ENCODE results near the gene MYPN. TPM values are rescaled to one million over a fixed set of nuclear protein-coding genes. Genes with fewer than 3 reads are reported as not detected.
A peak's percentile ranks its signal among the peaks of the same experiment; 100 is the strongest.
"Not testable (repeated sequence)": the region's sequence is repeated elsewhere in the genome, so short reads cannot be mapped to it uniquely, and the experiment has no call there.

The MYPN gene
- polyA plus RNA-seq (ENCODE audit: insufficient read length in 3 of 3): under 1 TPM in 2 of 3 donors, not detected in 1; 0.05 to 0.10 TPM
- long read RNA-seq, donor 1: 0 reads
- long read RNA-seq, donor 2: 0 reads
- long read RNA-seq, donor 3: 0 reads
- long read RNA-seq, donor 4: 0 reads
- long read RNA-seq, donor 5: 0 reads
- long read RNA-seq, donor 6: 0 reads
- long read RNA-seq, donor 7: 0 reads
- long read RNA-seq, donor 8: 0 reads
- long read RNA-seq, donor 9: 0 reads
- long read RNA-seq, donor 10: 0 reads
- long read RNA-seq, donor 11: 0 reads
- long read RNA-seq, donor 12: 0 reads
- long read RNA-seq, donor 13: 0 reads
- long read RNA-seq, donor 14: 0 reads
- long read RNA-seq, donor 15, partial matches to known transcripts: 20 of 64 reads
- long read RNA-seq, donor 15, other reads (novel, unspliced or antisense): 44 of 64 reads
- long read RNA-seq, donor 16: 0 reads

GRCh38 chr10:68109331-68109730, at the start of gene MYPN:
Gene MYPN (plus strand): TSS chr10:68109488. CDS start chr10:68121439, 11,951 bp downstream.
- no peak for DNase-seq

DNA sequence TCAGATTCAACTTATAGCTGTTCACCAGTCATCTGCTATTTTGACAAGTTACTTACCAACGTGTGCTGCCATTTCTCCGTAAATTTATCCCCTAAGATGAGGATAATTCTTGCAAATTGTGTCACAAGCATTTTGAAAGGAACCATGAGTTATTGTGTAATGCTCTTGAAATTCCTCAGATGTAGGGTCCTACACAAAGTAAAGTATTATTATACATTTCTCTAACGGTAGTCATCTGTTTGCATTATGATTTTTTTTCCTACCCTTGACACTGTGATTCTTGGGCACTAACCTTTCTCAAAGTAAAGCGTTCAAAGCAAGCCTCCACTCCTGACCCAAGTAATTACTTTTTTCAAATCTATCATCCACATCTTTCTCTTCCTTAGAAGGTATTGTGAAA, 42.3 kb upstream of the MYPN start:
- no peak for DNase-seq

DNA sequence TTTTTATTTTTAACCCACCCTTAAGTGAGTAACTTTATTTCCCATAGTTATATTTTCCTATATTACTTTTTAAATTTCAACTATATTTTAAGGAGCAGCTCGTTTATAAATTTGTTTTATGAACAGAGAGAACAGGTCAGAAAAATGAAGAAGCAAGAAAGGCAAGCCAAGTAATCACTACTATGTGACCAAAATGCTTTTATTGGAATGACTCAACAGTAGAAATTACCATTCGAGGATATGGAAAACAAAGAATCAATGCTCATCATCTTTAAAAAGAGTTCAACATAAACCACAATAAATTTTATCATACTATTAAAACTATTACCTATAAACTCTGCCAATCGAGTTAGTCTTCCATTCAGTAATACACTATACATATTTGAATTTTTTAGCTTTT, 41.8 kb upstream of the MYPN start:
- DNase-seq: no peak

GRCh38 chr10:68073631-68074030, 35.7 kb upstream of the MYPN start:
- DNase-seq: no peak

DNA sequence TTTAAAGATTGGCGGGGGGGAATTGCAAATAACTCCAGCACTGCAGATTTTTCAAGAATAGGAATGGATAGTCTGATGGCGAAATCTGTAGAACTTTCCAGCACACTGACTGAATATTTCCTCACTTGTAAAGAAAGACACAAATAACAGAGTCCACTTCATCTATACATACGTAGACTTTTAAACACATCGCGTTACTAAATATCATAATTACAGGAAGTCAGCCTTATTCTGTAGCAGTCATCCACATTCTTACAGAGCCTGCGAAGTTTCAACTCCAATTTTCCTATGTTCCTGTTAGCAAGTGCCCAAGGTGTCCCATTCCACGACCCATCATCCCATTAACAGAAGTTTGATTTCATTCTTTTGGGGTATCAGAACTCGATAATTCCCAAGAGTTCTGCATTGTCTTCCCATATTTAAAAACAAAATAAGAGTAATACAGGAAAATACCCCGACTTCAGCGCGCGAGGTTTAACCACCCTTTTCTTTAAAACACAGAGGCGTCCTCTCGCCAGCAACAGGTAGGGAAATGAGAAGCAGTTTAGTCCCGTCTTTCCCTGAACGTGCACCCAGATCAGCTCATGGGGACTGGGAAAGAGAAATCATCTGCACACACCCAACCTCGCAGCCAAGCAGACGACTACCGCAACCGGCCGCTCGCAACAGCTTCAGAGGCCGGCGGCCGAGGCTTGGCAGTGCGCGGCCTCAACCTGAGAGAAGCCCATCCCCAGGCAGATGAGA, 35.1 kb upstream of the MYPN start:
- peak; percentile 23 for DNase-seq

DNA sequence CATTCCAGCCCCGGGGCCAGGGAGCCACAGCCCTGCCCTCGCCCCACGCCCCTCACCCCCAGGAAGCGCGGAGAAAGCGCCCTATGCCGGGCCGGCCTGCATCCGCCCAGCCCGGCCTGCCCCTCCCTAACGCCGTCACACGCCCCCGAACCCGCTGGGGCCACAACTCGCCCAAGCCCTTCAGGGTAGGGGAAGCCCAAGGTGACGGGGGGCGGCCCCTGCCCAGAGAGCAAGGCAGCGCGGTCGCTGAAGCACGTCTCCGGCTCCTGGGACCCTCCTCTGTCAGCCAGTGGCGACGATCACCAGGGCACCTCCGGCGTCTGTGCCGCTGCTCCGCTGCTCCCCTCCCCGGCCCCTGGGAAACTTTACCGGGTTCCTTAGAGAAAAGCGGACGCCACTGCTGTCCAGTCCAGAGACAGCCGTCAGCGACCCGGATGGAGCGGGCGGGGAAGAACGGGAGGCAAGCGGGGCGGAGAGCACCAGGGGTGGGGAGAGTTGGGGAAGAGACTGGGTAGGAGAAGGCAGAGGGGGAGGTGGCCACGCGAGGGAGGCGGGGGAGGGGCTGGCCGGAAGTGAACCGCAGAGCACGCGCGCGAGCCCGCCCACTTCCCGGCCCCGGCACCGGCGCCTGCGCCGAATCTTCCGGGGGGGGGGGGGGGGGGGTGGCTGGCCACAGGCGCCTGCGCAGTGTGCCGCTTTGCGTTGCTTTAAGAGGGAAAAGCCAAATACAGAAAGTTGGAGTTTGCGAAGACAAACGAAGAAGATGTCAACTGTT, 34.3 kb upstream of the MYPN start, which contains the start of gene HERC4:
HERC4 (minus strand) TSS at position 509 of the 775 bp plus-strand sequence. CDS start 2,175 bp downstream, outside the sequence.
- peak; percentile 93 for DNase-seq

- no peak for DNase-seq
Observed at GRCh38 chr10:68075550-68076004, 33.7 kb upstream of the MYPN start.

GRCh38 chr10:68076081-68076480, 33.2 kb upstream of the MYPN start:
- not testable (repeated sequence) for DNase-seq

- no peak for DNase-seq
Observed at GRCh38 chr10:68077026-68077425, 32.3 kb upstream of the MYPN start.

GRCh38 chr10:68079434-68079833, 29.9 kb upstream of the MYPN start:
- no peak for DNase-seq

- no peak for DNase-seq
Observed at GRCh38 chr10:68080853-68081431, 28.3 kb upstream of the MYPN start.

DNA sequence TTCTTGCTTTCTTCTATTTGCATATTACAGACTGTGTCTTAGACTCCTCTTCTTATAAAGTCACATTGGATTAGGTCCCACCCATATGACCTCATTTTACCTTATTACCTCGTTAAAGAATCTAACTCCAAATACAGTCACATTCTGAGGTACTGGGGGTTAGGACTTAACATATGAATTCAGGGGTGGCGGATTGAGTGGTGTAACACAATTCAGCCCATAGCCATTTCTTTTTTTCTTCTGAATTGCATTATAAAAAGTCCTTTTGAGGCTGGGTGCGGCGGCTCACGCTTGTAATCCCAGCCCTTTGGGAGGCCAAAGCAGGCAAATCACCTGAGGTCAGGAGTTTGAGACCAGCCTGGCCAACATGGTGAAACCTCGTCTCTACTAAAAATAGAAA, 27.4 kb upstream of the MYPN start:
- no peak for DNase-seq

DNA sequence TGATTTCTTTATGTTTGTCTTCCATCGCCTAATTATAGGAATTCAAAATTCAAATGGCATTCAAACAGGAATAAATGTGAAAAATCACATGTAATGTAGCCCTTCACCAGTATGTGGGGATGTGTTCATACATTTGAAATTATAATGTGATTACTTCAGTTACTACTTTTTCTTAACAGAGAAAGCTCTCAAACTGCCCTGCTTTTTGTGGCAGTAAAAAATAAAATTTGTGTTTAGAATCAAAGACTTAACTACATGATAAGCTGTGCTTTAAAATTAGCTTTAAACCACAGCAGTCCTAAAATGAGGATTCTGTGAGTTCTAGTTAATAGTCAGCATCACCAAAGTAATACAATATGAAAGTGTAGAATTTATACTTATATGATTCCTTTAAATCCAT, 26.4 kb upstream of the MYPN start:
- DNase-seq: no peak

DNA sequence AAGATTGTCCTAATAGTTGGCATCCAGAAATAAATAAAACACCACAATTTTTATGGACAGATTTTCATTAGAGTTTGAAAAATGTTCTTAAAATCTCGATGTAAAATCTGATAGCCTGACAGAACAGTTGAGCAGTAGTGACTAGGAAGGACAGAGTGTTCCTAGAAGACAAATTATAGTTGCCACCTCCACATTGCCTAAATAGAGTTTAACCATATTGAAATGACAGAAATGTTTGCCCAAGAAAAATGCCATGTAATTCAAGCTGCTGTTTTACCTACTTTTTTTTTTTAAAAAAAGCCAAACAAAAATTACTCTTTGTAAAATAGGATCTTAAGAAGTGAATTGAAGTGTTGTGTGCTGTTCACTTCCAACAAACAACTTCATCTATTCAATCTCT, 25.3 kb upstream of the MYPN start:
- DNase-seq: no peak

DNA sequence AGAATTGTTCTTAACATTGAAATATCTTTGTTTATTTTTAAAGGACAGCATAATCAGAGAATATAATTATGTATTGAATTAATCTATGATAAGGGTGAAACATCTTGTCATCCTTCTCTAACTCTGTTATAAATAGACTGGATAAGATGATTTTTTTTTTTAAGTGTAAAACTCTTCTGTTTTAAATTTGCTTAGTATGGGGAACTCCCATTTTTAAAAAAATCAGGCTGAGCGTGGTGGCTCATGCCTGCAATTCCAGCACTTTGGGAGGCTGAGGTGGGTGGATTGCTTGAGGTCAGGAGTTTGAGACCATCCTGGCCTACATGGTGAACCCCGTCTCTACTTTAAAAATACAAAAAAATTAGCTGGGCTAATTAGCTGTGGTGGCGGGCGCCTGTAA, 24.8 kb upstream of the MYPN start:
- no peak for DNase-seq

- no peak for DNase-seq
Observed at GRCh38 chr10:68086011-68086410, 23.3 kb upstream of the MYPN start.

DNA sequence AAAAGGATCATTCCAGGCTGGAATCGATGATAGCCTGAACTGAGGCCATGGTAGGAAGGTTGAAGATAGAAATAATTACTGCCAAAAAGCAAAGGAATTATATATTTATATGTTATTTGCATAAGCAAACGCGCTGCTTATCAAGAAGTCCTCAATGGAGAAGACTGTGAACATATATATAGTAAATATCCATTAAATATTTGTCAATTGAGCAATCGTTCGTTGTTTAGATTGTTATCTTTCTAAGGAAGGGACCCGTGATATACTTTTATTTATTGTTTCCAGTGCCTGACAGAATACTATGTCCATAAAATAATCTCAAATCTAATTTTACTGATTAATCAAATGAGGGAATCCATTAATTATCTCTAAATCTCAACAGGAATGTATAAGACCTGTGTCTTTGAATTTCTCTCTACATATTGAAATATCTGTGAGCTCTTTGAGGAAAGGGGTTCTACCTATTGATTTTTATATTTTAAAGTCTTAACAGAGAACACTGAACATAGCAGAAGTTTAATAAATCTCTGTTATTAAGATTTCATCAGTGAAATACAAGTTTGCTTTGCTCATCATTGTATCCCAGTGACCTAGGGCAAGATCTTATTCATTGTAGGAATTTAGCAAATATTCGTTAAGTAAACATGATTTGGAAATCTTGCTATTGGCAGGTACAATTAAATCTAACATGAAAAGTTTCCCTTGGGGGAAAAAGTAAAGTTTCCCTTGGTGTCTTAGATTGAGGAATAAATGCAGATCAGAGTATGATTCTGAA, 22.2 kb upstream of the MYPN start:
- DNase-seq: no peak

GRCh38 chr10:68087685-68088401, 21.4 kb upstream of the MYPN start:
- no peak for DNase-seq

DNA sequence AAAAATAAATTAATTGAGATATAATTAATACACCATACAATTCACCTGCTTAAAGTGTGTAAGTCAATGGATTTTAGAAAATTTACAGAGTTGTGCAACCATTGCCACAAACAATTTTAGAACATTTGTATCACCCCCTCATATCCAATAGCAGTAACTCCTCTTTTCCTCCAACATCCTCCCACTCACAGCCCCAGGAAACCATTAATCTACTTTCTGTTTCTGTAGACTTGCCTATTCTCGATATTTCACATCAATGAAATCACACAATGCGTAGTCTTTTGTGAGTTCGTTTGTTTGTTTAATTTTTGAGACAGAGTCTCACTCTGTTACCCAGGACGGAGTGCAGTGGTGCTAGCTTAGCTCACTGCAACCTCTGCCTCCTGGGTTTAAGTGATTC, 20.5 kb upstream of the MYPN start:
- no peak for DNase-seq

DNA sequence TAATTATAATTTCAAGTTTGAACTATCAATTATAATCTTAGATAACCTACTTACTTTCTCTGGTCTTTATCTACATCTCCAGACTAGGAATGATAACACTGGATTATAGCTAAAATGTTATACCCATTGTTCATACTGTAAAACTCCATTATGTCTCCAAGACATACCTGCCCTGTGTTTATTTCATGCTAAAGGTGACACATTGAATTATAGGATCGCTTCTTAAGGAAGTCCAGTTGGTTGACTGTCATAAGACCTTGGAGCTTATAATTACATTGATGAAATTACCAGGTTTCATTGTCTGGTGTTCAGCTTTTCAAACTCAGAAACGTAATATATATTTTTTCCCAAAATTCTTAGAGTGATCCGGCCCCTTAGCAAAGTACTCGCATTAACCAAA, 18.7 kb upstream of the MYPN start:
- no peak for DNase-seq
